ENCODE measurements around the gene SPDEF. TPM values are rescaled to one million over a fixed set of nuclear protein-coding genes. Genes with fewer than 3 reads are reported as not detected.

Gene SPDEF
- total RNA-seq, 2 experiments from 2014 or later: not detected

GRCh38 chr6:34496103-34496685 lies 59.9 kb downstream of the SPDEF start:
- no peak for TF ChIP-seq CTCF (IDR thresholded peaks at IDR 0.05)
- no peaks in the 10 kb centered on the region for H3K36me3 Mint-ChIP-seq (ENCODE audit: low read depth)
- no peak overlapping the region for H3K4me3 Mint-ChIP-seq
- no peak for DNase-seq
- peaks cover 3% of the 10 kb centered on the region for H3K9me3 Mint-ChIP-seq
- intact Hi-C loops (cut with micrococcal nuclease): no loop called here
- peaks cover under 1% of the 10 kb centered on the region for H3K4me1 Mint-ChIP-seq (ENCODE audit: low read depth)
- no peak for ATAC-seq
- CTCF ChIA-PET: no interaction called here
- POLR2A ChIA-PET: no interaction called here
- no peak overlapping the region for H3K27ac Mint-ChIP-seq
- H3K27me3 Mint-ChIP-seq: no peaks in the 10 kb centered on the region

GRCh38 chr6:34494973-34495372 lies 61.2 kb downstream of the SPDEF start:
- ATAC-seq (no peak), DNase-seq (no peak)
- Mint-ChIP-seq H3K9me3 (no peaks in the 10 kb centered on the region), H3K27me3 (no peaks in the 10 kb centered on the region), H3K27ac (no peak overlapping the region), H3K4me3 (no peak overlapping the region), H3K4me1 (ENCODE audit: low read depth) (peaks cover 5% of the 10 kb centered on the region), H3K36me3 (ENCODE audit: low read depth) (no peaks in the 10 kb centered on the region)
- intact Hi-C loops (cut with micrococcal nuclease): no loop called here
- CTCF ChIA-PET: no interaction called here
- no peak for TF ChIP-seq CTCF (IDR thresholded peaks at IDR 0.05)
- POLR2A ChIA-PET: no interaction called here

GRCh38 chr6:34493344-34493743 lies 62.8 kb downstream of the SPDEF start:
- no peak overlapping the region for H3K4me3 Mint-ChIP-seq
- TF ChIP-seq CTCF (IDR thresholded peaks at IDR 0.05): no peak
- no peak for ATAC-seq
- CTCF ChIA-PET: no interaction called here
- H3K9me3 Mint-ChIP-seq: no peaks in the 10 kb centered on the region
- DNase-seq: no peak
- POLR2A ChIA-PET: interaction anchor here (1.0 kb wide), 1 partner anchor 116 kb away, joined by 3 read pairs; no protein-coding TSS in a partner anchor
- intact Hi-C loops (cut with micrococcal nuclease): no loop called here
- no peaks in the 10 kb centered on the region for H3K27me3 Mint-ChIP-seq
- H3K36me3 Mint-ChIP-seq (ENCODE audit: low read depth): no peaks in the 10 kb centered on the region
- no peak overlapping the region for H3K27ac Mint-ChIP-seq
- H3K4me1 Mint-ChIP-seq (ENCODE audit: low read depth): peaks cover 6% of the 10 kb centered on the region

GRCh38 chr6:34491091-34491430 lies 65.1 kb downstream of the SPDEF start:
- DNase-seq (no peak), ATAC-seq (peak; percentile 25)
- ChIA-PET CTCF (interaction anchor here (1.3 kb wide), 2 partner anchors 37 to 119 kb away, joined by 3 to 4 read pairs; no protein-coding TSS in a partner anchor), POLR2A (no interaction called here)
- H3K27ac Mint-ChIP-seq: no peak overlapping the region
- H3K9me3 Mint-ChIP-seq: no peaks in the 10 kb centered on the region
- TF ChIP-seq CTCF (IDR thresholded peaks at IDR 0.05): no peak
- intact Hi-C loops (cut with micrococcal nuclease): no loop called here
- H3K27me3 Mint-ChIP-seq: no peaks in the 10 kb centered on the region
- H3K36me3 Mint-ChIP-seq (ENCODE audit: low read depth): no peaks in the 10 kb centered on the region
- H3K4me3 Mint-ChIP-seq: no peak overlapping the region
- peaks cover 15% of the 10 kb centered on the region for H3K4me1 Mint-ChIP-seq (ENCODE audit: low read depth)

- CTCF ChIA-PET: interaction anchor here (1.3 kb wide), 2 partner anchors 37 to 119 kb away, joined by 3 to 4 read pairs; no protein-coding TSS in a partner anchor
- H3K4me3 Mint-ChIP-seq: no peak overlapping the region
Observed at GRCh38 chr6:34490390-34491090, 65.6 kb downstream of the SPDEF start.

More at GRCh38 chr6:34490390-34491090, 65.6 kb downstream of the SPDEF start:
- no peak for TF ChIP-seq CTCF (IDR thresholded peaks at IDR 0.05)
- Mint-ChIP-seq H3K9me3 (no peaks in the 10 kb centered on the region), H3K4me1 (ENCODE audit: low read depth) (peaks cover 20% of the 10 kb centered on the region), H3K27ac (no peak overlapping the region), H3K27me3 (no peaks in the 10 kb centered on the region), H3K36me3 (ENCODE audit: low read depth) (no peaks in the 10 kb centered on the region)
- POLR2A ChIA-PET: no interaction called here
- ATAC-seq (no peak), DNase-seq (no peak)
- intact Hi-C loops (cut with micrococcal nuclease): no loop called here

All from activated CD8-positive, alpha-beta T cell treated with anti-CD3 and anti-CD28 coated beads for 36 hours (primary cell).